SK-N-SH (cell line): ENCODE measurements around the gene CAPN5.

Experiments
- CHD2 ChIP-seq: fragments of 150-350 bp; IDR thresholded peaks from 2 replicates; pipeline ENCODE4 v1.6.1; 2018; ENCODE audit warnings: low read length; ENCODE audit not compliant: partially characterized antibody
- EP300 ChIP-seq, 2 experiments: IDR thresholded peaks; 2 replicates each; pipeline versions ENCODE4 v1.4.0 to v1.6.1; 2012; ENCODE audit warnings: borderline replicate concordance in 1 of 2, low read depth in 1 of 2, low read length in 1 of 2
- YY1 ChIP-seq: IDR thresholded peaks from 2 replicates; pipeline ENCODE4 v1.4.0; 2012; ENCODE audit warnings: low read depth, mild to moderate bottlenecking
- TF ChIP-seq, protein P1 (sequence below): fragments of 200-600 bp; sonication (generic); IDR thresholded peaks from 2 replicates; pipeline ENCODE4 v1.6.1; 2017; ENCODE audit warnings: antibody characterized with exemption, mild to moderate bottlenecking, moderate library complexity
- TF ChIP-seq, protein P2 (sequence below): IDR thresholded peaks from 2 replicates; pipeline ENCODE4 v1.4.0; 2012; ENCODE audit warnings: low read depth
- TF ChIP-seq, protein P3 (sequence below): IDR thresholded peaks from 2 replicates; pipeline ENCODE4 v1.4.0; 2012; ENCODE audit warnings: low read depth, borderline replicate concordance

DNA sequence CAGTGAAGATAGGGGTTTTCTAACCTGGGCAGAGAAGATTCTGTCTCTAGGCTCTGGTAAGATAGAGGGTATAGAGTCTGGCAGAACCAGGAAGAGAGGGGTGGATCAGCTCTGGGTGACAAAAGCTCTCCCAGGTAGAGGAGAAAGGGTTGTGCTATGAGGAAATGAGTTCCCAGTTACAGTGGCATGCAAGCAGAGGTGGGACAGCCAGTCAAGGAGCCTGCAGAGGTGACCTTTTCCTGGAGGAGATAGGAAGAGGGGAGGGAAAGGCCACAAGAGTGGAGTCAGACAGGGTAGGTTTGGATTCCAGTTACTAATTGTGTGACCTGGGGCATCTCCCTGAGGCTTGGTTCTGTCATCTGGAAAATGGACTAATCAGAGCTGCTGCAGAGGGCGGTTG, 3.4 kb upstream of the CAPN5 start:
- TF ChIP-seq, protein P1, sequence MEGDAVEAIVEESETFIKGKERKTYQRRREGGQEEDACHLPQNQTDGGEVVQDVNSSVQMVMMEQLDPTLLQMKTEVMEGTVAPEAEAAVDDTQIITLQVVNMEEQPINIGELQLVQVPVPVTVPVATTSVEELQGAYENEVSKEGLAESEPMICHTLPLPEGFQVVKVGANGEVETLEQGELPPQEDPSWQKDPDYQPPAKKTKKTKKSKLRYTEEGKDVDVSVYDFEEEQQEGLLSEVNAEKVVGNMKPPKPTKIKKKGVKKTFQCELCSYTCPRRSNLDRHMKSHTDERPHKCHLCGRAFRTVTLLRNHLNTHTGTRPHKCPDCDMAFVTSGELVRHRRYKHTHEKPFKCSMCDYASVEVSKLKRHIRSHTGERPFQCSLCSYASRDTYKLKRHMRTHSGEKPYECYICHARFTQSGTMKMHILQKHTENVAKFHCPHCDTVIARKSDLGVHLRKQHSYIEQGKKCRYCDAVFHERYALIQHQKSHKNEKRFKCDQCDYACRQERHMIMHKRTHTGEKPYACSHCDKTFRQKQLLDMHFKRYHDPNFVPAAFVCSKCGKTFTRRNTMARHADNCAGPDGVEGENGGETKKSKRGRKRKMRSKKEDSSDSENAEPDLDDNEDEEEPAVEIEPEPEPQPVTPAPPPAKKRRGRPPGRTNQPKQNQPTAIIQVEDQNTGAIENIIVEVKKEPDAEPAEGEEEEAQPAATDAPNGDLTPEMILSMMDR, result no peak
- no peak for TF ChIP-seq CHD2
- TF ChIP-seq YY1, result no peak
- TF ChIP-seq, protein P2, sequence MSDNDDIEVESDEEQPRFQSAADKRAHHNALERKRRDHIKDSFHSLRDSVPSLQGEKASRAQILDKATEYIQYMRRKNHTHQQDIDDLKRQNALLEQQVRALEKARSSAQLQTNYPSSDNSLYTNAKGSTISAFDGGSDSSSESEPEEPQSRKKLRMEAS, result no peak
- TF ChIP-seq, protein P3, sequence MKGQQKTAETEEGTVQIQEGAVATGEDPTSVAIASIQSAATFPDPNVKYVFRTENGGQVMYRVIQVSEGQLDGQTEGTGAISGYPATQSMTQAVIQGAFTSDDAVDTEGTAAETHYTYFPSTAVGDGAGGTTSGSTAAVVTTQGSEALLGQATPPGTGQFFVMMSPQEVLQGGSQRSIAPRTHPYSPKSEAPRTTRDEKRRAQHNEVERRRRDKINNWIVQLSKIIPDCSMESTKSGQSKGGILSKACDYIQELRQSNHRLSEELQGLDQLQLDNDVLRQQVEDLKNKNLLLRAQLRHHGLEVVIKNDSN, result no peak
- TF ChIP-seq EP300 (IDR thresholded peaks at IDR 0.05; ENCODE audit: borderline replicate concordance in 1 of 2, low read depth in 1 of 2, low read length in 1 of 2), result no peak
